ENCODE results near the gene FRMD3. TPM values are rescaled to one million over a fixed set of nuclear protein-coding genes. Genes with fewer than 3 reads are reported as not detected.

FRMD3 gene
- total RNA-seq, 1 donor from 2014 or later = 0.59 TPM

DNA sequence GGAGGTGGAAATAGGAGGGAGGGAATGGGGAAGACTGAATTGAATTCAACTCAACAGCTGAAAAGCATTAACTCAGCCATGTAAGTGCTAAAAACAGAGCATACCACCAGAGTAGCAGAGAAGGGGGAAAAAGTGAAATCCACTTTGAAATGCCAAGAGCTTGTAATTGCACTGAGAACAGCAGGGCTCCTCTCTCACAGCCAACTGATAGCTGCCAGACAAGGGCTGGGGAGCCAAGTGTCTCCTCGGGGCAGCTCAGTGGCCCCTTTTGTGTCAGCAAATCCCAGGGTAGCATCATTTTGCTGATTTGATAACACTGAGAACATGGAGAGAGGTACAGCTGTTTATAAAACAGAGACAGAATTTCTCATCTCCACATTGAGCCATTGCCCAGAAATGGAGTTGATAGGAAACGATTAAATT lies 182.5 kb downstream of the FRMD3 start:
- Mint-ChIP-seq H3K27me3 (ENCODE audit: unreplicated experiment) (peaks cover 3% of the 10 kb centered on the region), H3K27ac (ENCODE audit: unreplicated experiment) (no peak overlapping the region), H3K4me1 (ENCODE audit: unreplicated experiment) (no peaks in the 10 kb centered on the region), H3K4me3 (ENCODE audit: unreplicated experiment) (no peak overlapping the region), H3K36me3 (ENCODE audit: low read depth, unreplicated experiment) (no peaks in the 10 kb centered on the region), H3K9me3 (ENCODE audit: unreplicated experiment) (no peaks in the 10 kb centered on the region)
- no peak for DNase-seq (ENCODE audit: low spot score)
- TF ChIP-seq CTCF (IDR thresholded peaks at IDR 0.05; ENCODE audit: unreplicated experiment) = no peak

- no peak for DNase-seq (ENCODE audit: low spot score)
- no peak overlapping the region for H3K4me3 Mint-ChIP-seq (ENCODE audit: unreplicated experiment)
- no peaks in the 10 kb centered on the region for H3K36me3 Mint-ChIP-seq (ENCODE audit: low read depth, unreplicated experiment)
- no peak overlapping the region for H3K27ac Mint-ChIP-seq (ENCODE audit: unreplicated experiment)
- H3K27me3 Mint-ChIP-seq (ENCODE audit: unreplicated experiment) = peaks cover 3% of the 10 kb centered on the region
- TF ChIP-seq CTCF (IDR thresholded peaks at IDR 0.05; ENCODE audit: unreplicated experiment) = no peak
- H3K9me3 Mint-ChIP-seq (ENCODE audit: unreplicated experiment) = no peaks in the 10 kb centered on the region
- H3K4me1 Mint-ChIP-seq (ENCODE audit: unreplicated experiment) = no peaks in the 10 kb centered on the region
These were observed 183.2 kb downstream of the FRMD3 start for GRCh38 chr9:83355024-83355444.

GRCh38 chr9:83349031-83349430 lies 189.2 kb downstream of the FRMD3 start:
- H3K4me1 Mint-ChIP-seq (ENCODE audit: unreplicated experiment) = no peaks in the 10 kb centered on the region

DNA sequence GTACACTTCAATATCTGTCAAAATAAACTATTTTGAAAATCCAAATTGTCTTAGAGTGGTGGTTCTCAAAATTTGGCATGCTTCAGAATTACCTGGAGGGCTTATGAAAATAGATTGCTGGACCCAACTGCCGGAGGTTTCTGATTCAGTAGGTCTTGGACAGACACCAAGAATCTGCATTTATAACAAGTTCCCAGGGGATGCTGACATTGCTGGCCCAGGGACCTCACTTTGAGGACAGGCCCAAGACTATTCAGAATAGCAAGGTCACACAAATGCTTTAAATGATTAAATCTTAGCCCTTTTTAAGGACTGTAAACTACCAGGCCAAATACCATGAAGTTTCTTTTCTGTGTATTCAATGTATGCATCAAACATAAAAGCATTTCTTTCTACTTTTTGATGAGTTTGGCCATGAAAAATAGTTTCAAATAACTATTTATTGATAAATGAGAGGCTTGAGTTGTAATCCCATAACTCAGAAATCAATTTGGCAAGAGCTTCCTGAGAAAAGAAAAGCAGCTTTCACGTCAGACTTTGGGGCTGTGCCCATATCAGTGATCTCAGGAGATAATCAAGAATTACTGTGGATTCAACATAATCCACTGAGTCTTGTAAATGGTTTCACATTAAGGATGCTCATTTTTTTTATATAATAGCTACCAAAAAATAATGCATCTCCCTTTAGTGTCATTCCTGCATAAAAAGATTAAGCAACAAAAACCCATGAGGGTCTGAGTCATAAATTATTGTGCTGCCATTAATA lies 191.4 kb downstream of the FRMD3 start:
- Mint-ChIP-seq H3K4me3 (ENCODE audit: unreplicated experiment) (no peak overlapping the region), H3K4me1 (ENCODE audit: unreplicated experiment) (no peaks in the 10 kb centered on the region), H3K36me3 (ENCODE audit: low read depth, unreplicated experiment) (no peaks in the 10 kb centered on the region), H3K27ac (ENCODE audit: unreplicated experiment) (no peak overlapping the region), H3K9me3 (ENCODE audit: unreplicated experiment) (no peaks in the 10 kb centered on the region), H3K27me3 (ENCODE audit: unreplicated experiment) (peaks cover 4% of the 10 kb centered on the region)
- no peak for DNase-seq (ENCODE audit: low spot score)
- TF ChIP-seq CTCF (IDR thresholded peaks at IDR 0.05; ENCODE audit: unreplicated experiment) = no peak

More at GRCh38 chr9:83349031-83349430, 189.2 kb downstream of the FRMD3 start:
- H3K4me3 Mint-ChIP-seq (ENCODE audit: unreplicated experiment) = no peak overlapping the region
- no peak for TF ChIP-seq CTCF (IDR thresholded peaks at IDR 0.05; ENCODE audit: unreplicated experiment)
- no peak overlapping the region for H3K27ac Mint-ChIP-seq (ENCODE audit: unreplicated experiment)
- H3K27me3 Mint-ChIP-seq (ENCODE audit: unreplicated experiment) = peaks cover 2% of the 10 kb centered on the region
- no peak for DNase-seq (ENCODE audit: low spot score)
- H3K9me3 Mint-ChIP-seq (ENCODE audit: unreplicated experiment) = no peaks in the 10 kb centered on the region
- no peaks in the 10 kb centered on the region for H3K36me3 Mint-ChIP-seq (ENCODE audit: low read depth, unreplicated experiment)

DNA sequence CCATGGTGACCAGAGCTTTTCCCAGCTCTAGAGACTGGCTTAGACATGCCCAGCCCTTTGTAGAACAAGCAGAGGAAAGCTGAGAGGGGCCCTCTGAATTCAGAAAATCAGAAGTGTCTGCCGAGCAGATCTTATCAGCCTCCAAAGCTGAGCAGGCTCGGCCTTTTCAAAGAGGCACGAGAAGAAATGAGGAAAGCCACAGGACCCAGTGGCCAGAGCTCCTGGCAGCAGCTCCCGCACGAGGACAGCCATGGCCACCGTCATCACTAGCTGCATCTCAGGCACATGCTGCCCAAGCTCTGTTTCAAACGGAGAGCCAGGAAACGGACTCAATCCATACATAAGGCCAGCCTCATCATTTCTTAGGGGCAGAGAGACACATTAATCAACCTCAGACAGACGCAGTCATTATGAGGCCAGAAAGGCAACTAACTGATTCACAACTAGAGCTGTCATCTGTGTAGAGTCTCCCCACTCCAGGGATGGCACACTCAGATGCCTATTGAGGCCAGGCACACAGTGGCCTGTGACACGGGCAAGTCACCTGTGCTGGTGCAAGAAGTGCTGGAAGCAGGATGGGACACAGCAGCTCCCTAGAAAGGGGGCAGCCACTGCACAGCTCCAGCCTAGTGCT lies 194.7 kb downstream of the FRMD3 start:
- H3K27me3 Mint-ChIP-seq (ENCODE audit: unreplicated experiment) = peaks cover 4% of the 10 kb centered on the region

More for the DNA sequence above, 194.7 kb downstream of the FRMD3 start:
- no peak for TF ChIP-seq CTCF (IDR thresholded peaks at IDR 0.05; ENCODE audit: unreplicated experiment)
- Mint-ChIP-seq H3K4me1 (ENCODE audit: unreplicated experiment) (no peaks in the 10 kb centered on the region), H3K27ac (ENCODE audit: unreplicated experiment) (no peak overlapping the region), H3K36me3 (ENCODE audit: low read depth, unreplicated experiment) (no peaks in the 10 kb centered on the region), H3K4me3 (ENCODE audit: unreplicated experiment) (no peak overlapping the region), H3K9me3 (ENCODE audit: unreplicated experiment) (no peaks in the 10 kb centered on the region)
- no peak for DNase-seq (ENCODE audit: low spot score)
